ENCODE results near the gene SH3BGRL2.

DNA sequence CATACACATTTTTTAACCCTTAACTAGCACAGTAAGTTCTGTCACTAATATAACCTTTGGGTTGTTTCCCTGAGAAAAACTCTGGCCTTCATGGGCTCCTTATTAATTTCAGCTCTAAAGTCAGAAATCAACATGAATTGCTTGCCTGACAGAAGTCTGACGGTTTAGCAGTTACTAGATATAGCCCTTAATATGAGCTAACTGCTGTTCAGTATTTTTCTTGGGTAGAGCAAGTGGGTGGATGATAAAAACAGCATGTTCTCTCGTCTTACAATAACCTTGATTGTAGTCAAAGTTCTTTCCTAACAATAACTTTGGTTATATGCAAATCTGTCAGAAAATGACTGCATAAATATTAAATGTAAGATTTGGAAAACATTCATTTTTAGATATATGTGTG is 81.0 kb downstream of the SH3BGRL2 start:
- TF ChIP-seq CTCF (optimal IDR thresholded peaks at IDR 0.05 in 1 of 3, IDR thresholded peaks at IDR 0.05 in 1 of 3, conservative IDR thresholded peaks at IDR 0.05 in 1 of 3; ENCODE audit: extremely low read depth in 1 of 3, insufficient read depth in 2 of 3, low read length in 3 of 3) (no peak), EZH2 (IDR thresholded peaks at IDR 0.05; ENCODE audit: low read length) (no peak)
